HepG2 (cell line): ENCODE data around the gene BIRC6. TPM values are rescaled to one million over a fixed set of nuclear protein-coding genes. Genes with fewer than 3 reads are reported as not detected.

Experiments used
- ARNT ChIP-seq: fragments of 450-650 bp; IDR thresholded peaks from 2 replicates; pipeline ENCODE4 v1.6.1; 2017
- CEBPG ChIP-seq: IDR thresholded peaks from 2 replicates; pipeline ENCODE4 v1.6.1; 2016
- KLF13 ChIP-seq: sonication (generic); formaldehyde crosslinking; IDR thresholded peaks from 2 replicates; pipeline ENCODE4 v1.4.0; 2020; ENCODE audit warnings: mild to moderate bottlenecking, missing genetic modification reagents
- PAF1 ChIP-seq: IDR thresholded peaks from 2 replicates; pipeline ENCODE4 v1.6.1; 2016; ENCODE audit warnings: missing genetic modification reagents, missing compliant biosample characterization
- RFX1 ChIP-seq: fragments of 450-650 bp; IDR thresholded peaks from 2 replicates; pipeline ENCODE4 v1.6.1; 2017
- SRSF4 ChIP-seq: fragments of 200-400 bp; formaldehyde crosslinking; IDR thresholded peaks from one replicate; pipeline ENCODE4 v1.6.1; 2018; ENCODE audit warnings: mild to moderate bottlenecking, low read depth, low read length, moderate library complexity; ENCODE audit not compliant: poor library complexity, severe bottlenecking
- ZMYM4 ChIP-seq: sonication (generic); formaldehyde crosslinking; IDR thresholded peaks from 2 replicates; pipeline ENCODE4 v1.8.1; 2023; ENCODE audit warnings: mild to moderate bottlenecking, missing genetic modification reagents
- ZNF850 ChIP-seq: sonication (generic); formaldehyde crosslinking; conservative IDR thresholded peaks from 2 replicates; pipeline ENCODE4 v1.9.0; 2021; ENCODE audit warnings: mild to moderate bottlenecking, missing genetic modification reagents
- polyA plus RNA-seq, 8 experiments: library from polyadenylated mRNA; depleted of rRNA in 3 of 8; stranded (reverse) in 7 of 8; unstranded in 1 of 8; fragments of >200 nt; fragmentation: Illumina TruSeq in 4 of 8; extraction: Trizol in 4 of 8; gene quantifications; 2 replicates each; pipeline versions ENCODE4 v1.2.1 to v1.2.3, GENCODE V29; 2011 to 2016; ENCODE audit warnings: low read depth in 4 of 8, missing spikeins in 1 of 8, mixed read lengths in 1 of 8; ENCODE audit not compliant: insufficient read depth in 1 of 8
- total RNA-seq, 5 experiments: library from RNA; depleted of rRNA; stranded (reverse); fragments of >200 nt; fragmentation: Illumina TruSeq; extraction: Trizol; gene quantifications; 2 replicates each; pipeline ENCODE4 v1.2.3, GENCODE V29; 2016; ENCODE audit warnings: low read depth in 1 of 5
- TF ChIP-seq, protein P1 (sequence below): sonication (generic); formaldehyde crosslinking; IDR thresholded peaks from one replicate; pipeline ENCODE4 v1.5.1; 2020; ENCODE audit warnings: mild to moderate bottlenecking, missing genetic modification reagents; ENCODE audit errors: not compliant biosample characterization
- TF ChIP-seq, protein P2 (sequence below): sonication (generic); formaldehyde crosslinking; IDR thresholded peaks from 2 replicates; pipeline ENCODE4 v1.4.0; 2020; ENCODE audit warnings: missing genetic modification reagents
- TF ChIP-seq, protein P3 (sequence below), 2 experiments: fragments of 450-650 bp in 1 of 2; sonication (generic) in 1 of 2; formaldehyde crosslinking in 1 of 2; IDR thresholded peaks; 2 replicates each; pipeline versions ENCODE4 v1.6.1 to v1.8.0; 2016 to 2022; ENCODE audit warnings: antibody characterized with exemption in 1 of 2, mild to moderate bottlenecking in 1 of 2, missing genetic modification reagents in 1 of 2

Gene BIRC6
- total and polyA plus RNA-seq, 2 of the 13 experiments (the other 11 are each of a cell fraction or from before 2014, with no cell fraction given) = 65.6 to 120 TPM

DNA sequence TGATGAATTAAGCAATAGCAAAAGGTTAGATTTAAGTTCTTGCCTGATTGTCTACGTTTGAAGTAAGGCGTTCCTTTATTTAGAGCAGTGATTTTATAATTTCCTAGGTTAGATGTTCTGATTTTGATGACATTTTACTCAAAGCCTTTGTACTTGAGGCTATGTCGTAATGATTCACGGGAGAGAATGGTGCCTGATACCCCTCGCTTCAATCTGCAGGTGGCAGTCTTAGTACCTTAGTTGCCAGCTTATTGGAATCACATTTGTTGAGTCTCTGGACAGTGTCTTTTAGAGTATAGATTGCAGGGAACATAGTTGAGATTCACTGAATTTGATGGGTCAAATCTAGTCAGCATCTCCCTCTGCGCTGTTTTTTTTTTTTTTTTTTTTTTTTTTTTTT is 89.5 kb downstream of the BIRC6 start (continued):
- TF ChIP-seq, protein P1, sequence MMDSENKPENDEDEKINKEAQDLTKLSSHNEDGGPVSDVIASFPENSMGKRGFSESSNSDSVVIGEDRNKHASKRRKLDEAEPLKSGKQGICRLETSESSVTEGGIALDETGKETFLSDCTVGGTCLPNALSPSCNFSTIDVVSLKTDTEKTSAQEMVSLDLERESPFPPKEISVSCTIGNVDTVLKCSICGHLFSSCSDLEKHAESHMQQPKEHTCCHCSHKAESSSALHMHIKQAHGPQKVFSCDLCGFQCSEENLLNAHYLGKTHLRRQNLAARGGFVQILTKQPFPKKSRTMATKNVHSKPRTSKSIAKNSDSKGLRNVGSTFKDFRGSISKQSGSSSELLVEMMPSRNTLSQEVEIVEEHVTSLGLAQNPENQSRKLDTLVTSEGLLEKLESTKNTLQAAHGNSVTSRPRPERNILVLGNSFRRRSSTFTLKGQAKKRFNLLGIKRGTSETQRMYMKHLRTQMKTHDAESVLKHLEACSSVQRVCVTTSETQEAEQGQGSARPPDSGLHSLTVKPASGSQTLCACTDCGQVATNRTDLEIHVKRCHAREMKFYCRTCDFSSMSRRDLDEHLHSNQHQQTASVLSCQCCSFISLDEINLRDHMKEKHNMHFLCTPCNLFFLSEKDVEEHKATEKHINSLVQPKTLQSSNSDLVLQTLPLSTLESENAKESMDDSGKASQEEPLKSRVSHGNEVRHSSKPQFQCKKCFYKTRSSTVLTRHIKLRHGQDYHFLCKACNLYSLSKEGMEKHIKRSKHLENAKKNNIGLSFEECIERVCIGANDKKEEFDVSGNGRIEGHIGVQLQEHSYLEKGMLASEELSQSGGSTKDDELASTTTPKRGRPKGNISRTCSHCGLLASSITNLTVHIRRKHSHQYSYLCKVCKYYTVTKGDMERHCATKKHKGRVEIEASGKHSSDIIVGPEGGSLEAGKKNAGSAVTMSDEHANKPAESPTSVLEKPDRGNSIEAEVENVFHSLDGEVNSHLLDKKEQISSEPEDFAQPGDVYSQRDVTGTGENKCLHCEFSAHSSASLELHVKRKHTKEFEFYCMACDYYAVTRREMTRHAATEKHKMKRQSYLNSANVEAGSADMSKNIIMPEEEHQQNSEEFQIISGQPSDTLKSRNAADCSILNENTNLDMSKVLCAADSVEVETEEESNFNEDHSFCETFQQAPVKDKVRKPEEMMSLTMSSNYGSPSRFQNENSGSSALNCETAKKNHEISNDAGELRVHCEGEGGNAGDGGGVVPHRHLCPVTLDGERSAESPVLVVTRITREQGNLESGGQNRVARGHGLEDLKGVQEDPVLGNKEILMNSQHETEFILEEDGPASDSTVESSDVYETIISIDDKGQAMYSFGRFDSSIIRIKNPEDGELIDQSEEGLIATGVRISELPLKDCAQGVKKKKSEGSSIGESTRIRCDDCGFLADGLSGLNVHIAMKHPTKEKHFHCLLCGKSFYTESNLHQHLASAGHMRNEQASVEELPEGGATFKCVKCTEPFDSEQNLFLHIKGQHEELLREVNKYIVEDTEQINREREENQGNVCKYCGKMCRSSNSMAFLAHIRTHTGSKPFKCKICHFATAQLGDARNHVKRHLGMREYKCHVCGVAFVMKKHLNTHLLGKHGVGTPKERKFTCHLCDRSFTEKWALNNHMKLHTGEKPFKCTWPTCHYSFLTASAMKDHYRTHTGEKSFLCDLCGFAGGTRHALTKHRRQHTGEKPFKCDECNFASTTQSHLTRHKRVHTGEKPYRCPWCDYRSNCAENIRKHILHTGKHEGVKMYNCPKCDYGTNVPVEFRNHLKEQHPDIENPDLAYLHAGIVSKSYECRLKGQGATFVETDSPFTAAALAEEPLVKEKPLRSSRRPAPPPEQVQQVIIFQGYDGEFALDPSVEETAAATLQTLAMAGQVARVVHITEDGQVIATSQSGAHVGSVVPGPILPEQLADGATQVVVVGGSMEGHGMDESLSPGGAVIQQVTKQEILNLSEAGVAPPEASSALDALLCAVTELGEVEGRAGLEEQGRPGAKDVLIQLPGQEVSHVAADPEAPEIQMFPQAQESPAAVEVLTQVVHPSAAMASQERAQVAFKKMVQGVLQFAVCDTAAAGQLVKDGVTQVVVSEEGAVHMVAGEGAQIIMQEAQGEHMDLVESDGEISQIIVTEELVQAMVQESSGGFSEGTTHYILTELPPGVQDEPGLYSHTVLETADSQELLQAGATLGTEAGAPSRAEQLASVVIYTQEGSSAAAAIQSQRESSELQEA (CRISPR knock-in tag) = no peak
- peak; percentile 69 for TF ChIP-seq CEBPG (CRISPR knock-in tag)
- TF ChIP-seq ZNF850 = no peak
- TF ChIP-seq SRSF4 = no peak
- no peak for TF ChIP-seq ARNT
- TF ChIP-seq PAF1 = no peak
- TF ChIP-seq, protein P2, sequence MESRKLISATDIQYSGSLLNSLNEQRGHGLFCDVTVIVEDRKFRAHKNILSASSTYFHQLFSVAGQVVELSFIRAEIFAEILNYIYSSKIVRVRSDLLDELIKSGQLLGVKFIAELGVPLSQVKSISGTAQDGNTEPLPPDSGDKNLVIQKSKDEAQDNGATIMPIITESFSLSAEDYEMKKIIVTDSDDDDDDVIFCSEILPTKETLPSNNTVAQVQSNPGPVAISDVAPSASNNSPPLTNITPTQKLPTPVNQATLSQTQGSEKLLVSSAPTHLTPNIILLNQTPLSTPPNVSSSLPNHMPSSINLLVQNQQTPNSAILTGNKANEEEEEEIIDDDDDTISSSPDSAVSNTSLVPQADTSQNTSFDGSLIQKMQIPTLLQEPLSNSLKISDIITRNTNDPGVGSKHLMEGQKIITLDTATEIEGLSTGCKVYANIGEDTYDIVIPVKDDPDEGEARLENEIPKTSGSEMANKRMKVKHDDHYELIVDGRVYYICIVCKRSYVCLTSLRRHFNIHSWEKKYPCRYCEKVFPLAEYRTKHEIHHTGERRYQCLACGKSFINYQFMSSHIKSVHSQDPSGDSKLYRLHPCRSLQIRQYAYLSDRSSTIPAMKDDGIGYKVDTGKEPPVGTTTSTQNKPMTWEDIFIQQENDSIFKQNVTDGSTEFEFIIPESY (CRISPR knock-in tag) = 0 out of 2 replicates have a peak, but pooled peaks have one; percentile 12
- TF ChIP-seq RFX1 = no peak
- 0 out of 2 replicates have a peak, but pooled peaks have one; percentile 14 for TF ChIP-seq ZMYM4
- TF ChIP-seq KLF13 (CRISPR knock-in tag) = no peak
- TF ChIP-seq, protein P3, sequence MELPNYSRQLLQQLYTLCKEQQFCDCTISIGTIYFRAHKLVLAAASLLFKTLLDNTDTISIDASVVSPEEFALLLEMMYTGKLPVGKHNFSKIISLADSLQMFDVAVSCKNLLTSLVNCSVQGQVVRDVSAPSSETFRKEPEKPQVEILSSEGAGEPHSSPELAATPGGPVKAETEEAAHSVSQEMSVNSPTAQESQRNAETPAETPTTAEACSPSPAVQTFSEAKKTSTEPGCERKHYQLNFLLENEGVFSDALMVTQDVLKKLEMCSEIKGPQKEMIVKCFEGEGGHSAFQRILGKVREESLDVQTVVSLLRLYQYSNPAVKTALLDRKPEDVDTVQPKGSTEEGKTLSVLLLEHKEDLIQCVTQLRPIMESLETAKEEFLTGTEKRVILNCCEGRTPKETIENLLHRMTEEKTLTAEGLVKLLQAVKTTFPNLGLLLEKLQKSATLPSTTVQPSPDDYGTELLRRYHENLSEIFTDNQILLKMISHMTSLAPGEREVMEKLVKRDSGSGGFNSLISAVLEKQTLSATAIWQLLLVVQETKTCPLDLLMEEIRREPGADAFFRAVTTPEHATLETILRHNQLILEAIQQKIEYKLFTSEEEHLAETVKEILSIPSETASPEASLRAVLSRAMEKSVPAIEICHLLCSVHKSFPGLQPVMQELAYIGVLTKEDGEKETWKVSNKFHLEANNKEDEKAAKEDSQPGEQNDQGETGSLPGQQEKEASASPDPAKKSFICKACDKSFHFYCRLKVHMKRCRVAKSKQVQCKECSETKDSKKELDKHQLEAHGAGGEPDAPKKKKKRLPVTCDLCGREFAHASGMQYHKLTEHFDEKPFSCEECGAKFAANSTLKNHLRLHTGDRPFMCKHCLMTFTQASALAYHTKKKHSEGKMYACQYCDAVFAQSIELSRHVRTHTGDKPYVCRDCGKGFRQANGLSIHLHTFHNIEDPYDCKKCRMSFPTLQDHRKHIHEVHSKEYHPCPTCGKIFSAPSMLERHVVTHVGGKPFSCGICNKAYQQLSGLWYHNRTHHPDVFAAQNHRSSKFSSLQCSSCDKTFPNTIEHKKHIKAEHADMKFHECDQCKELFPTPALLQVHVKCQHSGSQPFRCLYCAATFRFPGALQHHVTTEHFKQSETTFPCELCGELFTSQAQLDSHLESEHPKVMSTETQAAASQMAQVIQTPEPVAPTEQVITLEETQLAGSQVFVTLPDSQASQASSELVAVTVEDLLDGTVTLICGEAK (IDR thresholded peaks at IDR 0.05) = peak; percentile 51
- TF ChIP-seq, protein P3 (CRISPR knock-in tag; IDR thresholded peaks at IDR 0.05) = no peak
